HG03432 (cell line): Measurements from ENCODE around the gene BLMH.

Experiments used
- ATAC-seq: cut with Tn5 transposase; IDR thresholded peaks from one replicate; pipeline ENCODE4 v1.9.1; 2021; ENCODE audit warnings: mild to moderate bottlenecking, moderate library complexity; ENCODE audit not compliant: unreplicated experiment

BLMH gene

DNA sequence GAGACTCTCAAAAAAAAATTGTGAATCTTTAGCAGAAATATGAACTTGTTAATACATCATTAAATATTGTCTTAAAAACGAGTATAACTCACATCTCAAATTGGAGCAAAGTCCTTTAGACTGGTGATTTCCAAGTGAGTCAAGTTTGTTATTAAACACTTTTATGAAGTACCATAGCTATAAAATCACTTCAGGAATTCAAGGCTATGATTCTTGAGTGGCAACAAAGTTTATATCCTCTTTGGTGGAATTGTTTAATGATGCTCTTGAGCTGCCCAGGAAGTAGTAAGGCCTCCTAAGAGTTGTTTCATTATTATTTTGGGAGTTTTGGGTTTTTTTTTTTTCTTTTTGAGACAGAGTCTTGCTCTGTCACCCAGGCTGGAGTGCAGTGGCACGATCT is 16.7 kb upstream of the BLMH start:
- ATAC-seq, result no peak

DNA sequence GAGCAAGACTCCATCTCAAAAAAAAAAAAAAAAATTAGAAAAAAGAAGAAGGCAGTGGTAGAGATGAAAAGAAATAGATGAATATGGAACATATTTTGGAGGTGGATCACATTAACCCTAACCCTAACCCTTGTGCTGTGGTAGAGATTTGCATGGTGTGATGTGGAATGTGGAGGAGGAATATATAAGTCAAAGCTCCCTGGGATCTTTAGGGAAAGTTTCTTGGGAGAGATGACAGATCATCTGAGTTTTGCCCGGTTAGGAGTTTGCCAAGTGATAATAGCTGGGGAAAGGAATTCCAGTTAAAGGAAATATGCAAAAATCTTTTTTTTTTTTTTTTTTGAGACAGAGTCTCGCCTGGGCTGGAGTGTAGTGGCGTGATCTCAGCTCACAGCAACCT is 13.0 kb upstream of the BLMH start:
- ATAC-seq, result no peak

DNA sequence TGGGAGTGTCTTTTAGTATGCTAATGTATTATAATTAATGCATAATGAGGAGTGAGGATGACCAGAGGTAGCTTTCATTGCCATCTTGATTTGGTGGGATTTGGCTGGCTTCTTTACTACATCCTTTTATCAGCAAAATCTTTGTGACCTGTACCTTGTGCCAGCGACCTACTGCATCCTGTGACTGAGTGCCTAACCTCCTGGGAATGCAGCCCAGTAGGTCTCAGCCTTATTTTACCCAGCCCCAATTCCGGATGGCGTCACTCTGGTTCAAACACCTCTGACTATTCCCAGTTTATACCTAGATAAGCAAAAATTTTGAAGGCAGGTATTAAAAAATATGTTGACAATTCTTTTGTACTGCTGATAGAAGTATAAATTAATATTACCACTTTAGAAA is 10.5 kb upstream of the BLMH start:
- ATAC-seq, result no peak

DNA sequence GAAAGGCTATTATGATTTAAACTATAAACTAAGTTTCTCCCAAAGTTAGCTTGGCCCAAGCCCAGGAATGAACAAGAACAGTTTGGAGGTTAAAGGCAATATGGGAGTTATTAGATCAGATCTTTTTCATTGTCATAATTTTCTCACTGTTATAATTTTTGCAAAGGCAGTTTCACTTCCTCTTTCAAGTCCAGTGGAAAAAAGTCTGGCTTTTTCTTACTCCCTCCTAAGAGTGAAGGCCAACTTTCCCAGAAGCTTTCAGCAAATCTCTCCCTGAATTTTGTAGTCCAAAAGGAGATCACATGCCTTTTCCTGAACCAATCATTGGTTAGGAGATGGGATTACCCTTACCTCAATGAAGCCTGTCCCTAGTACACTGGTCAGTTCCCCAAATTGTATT is 9.1 kb upstream of the BLMH start:
- no peak for ATAC-seq

DNA sequence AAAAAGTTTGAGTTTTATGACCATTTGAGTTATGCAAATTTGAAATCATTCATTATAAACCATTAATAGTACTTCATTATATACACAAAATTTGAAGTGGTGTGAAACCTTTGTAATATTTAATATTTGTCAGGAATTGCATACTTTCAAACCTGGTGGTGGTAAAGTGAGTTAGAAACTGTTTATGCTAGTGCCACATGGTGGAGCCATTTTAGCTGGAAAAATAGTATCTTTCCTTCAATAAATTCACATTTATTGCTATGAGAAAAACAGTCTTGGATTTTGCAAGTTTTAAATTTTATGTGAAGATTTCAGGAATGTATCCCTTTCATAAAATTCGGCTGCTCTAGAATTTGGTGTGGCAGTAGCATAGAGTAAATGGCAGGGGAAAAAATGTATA is 7.3 kb upstream of the BLMH start:
- no peak for ATAC-seq

DNA sequence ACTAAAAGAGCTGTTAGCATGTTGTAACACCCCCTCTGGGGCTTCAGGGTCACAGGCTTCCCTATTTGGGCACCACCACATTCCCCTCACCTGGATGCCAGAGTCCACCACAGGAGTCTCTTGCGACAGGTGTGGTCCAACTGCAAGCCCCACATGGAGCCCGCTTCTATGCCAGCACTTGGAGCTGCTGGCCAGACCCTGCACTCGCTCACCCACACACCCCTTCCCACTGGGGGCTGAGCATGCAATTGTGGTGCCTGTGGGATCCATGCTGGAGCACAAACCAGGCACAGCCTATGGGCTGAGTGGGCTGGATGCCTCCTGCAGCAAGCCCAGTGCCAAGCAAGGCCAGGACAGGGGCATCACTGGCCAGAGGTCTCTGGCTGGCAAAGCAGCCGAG is 6.0 kb upstream of the BLMH start:
- no peak for ATAC-seq

DNA sequence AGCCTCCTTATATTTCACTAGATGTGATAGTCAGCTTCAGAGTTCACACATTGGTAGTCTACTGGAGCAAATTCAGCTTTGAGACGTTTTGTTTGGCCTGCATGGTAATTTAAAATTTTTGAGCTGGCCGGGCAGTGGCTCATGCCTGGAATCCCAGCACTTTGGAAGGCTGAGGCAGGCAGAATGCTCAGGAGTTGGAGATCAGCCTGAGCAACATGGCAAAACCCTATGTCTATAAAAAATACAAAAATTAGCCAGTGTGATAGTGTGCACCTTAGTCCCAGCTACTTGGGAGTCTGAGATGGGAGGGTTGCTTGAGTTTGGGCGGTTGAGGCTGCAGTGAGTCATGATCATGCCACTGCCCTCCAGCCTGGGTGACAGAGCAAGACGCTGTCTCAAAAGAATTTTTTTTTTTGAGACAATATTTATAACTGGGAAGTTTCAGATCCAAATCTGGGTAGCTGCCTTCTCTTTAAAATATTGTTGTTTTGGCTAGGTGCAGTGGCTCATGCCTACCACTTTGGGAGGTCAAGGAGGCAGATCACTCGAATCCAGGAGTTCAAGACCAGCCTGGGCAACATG is 4.8 kb upstream of the BLMH start:
- no peak for ATAC-seq

DNA sequence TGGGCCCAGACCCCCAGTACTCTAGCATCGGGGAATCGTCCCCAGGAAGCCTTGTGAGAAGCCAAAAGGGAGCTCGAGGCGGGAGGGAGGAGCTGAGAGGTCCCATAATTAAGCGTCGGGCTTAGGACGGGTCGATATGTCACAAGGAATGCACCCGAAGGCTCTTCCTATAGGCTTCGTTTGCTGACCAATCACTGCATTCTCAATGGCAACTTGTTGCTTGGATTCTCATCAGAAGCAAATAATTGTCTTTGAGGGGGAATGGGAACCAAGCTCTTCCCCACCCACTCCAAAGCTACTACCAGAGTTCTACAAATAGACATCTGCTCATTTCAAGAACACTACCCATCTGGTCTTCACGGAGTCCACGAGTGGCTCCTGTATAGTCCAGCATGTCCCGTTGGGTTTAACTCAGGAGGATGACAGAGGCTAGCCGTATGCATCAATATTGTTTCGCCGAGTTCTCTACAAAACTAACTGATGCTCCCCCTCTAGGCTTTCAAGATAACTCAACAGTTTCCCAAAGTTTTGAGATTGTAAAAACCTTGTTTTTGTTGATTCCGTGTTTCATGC is 628 bp upstream of the BLMH start:
- peak; percentile 19 for ATAC-seq

DNA sequence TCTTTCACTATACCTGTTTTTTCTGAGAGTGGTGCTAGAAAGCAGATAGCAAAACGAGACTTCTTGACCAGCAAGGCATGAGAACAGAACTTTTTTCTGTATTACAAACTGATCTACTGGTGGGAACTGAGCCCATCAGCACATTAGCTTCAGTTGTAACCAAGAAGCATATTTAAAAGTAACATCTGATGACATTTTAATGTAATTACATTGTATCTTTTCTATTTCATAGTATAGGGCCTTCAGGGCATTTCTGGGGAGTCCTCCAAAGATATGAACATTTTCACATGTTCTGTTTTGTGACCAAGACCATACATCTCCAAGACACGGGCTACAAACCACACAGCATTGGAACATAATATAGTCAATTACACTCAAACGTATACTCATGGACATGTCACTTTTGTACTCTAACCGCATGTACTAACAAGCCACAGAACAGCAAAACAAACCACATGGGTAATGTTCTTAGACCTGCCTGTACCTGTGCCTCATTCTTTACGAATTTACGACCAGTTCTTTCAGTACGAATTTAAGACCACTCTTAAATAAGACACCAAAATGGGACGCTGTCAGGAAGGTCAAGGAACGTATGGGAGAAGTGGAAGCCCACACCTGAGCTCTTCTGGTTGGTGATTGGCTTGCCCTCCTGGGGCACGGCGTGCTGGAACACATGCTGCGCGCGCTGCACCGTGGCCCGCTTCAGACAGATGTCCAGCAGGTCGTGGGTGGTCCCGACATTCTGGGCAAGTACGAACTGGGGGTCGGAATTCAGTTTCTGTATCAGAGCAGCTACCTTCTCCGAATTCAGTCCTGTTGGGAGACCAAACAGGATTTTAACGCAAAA is 825 bp downstream of the BLMH start:
- peak; percentile 50 for ATAC-seq

DNA sequence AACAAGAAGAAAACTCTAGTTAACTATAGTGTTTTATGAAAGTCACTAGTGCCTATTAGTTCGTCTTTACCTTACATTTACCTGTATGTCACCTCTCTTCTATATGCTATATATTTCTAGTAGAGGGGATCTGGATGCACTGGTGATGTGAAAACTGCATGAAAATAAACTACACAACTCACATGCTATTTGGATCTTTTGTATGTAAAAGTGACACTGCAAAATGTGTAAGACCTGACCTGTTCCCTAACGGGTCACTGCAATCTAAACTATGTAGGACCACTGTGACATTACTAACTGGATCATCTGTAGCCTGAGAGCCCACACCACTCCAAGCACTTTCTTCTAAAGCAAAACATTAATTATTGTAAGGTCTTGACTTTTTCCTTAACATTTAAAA is 1.7 kb downstream of the BLMH start:
- no peak for ATAC-seq

DNA sequence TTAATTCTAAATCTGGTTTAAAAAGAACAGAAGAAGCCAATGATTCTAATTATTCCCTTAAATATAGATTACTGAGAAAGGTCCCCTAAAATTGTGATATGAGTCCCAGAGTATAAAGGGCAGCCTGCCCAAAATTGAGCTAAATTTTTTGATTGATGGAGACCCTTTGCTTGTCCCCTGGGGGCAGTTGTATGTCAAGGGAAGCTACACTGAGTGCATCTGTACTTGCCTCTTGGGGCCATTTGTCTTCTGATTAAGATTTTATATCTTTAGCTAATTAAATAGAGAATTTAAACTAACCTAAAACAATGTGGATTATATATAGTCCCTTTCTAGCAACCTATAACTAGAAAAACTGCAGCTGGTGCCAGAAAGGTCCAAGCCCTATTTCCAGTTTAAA is 12.6 kb downstream of the BLMH start:
- no peak for ATAC-seq

DNA sequence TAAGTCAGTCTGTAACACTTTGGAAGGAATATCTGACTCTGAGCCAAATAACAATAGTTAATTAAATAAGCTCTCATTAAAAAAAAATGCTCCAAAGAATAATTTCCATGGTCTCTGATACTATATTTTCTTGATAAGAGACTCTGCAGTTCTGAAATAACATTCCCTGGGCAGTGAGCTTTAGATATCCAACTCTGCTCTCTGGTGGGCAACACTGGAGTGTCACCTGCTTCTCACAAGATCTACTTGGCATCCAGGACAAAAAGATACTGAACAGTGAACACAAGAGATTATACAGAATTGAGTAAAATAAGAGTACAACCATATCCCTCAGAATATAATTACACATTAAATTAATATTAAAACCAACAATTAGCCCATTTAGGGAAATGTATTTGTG is 13.7 kb downstream of the BLMH start:
- no peak for ATAC-seq

DNA sequence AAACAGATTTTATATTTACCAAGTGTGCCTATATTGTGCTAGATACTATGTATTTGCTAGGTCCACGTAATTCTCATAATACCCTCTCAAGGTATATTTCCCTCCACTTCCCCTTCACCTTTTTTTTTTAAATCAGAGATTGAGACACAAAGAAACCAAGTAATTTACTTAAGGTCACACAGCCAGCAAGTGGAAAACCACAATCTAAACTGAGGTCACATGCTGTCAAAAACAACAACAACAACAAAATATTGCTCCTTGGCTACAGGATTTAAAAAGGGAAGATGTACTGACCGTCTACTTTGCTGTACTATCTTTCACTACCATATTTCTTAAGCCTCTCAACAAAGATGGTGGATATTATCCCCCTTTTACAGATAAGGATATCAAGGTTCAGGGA is 15.8 kb downstream of the BLMH start:
- no peak for ATAC-seq

DNA sequence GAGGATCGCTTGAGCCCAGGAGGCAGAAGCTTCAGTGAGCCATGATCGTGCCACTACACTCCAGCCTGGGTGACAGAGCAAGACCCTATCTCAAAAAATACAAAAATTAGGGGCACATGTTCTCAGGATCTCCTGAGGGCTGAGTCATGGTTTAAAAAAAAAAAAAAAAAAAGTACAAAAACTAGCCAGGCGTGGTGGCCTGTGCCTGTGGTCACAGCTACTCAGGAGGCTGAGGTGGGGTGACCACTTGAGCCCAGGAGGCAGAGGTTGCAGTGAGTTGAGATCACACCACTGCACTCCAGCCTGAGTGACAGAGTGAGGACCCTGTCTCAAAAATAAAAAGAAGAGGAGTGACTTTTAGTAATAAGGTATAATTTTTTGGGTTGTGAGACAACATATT is 16.9 kb downstream of the BLMH start:
- no peak for ATAC-seq

DNA sequence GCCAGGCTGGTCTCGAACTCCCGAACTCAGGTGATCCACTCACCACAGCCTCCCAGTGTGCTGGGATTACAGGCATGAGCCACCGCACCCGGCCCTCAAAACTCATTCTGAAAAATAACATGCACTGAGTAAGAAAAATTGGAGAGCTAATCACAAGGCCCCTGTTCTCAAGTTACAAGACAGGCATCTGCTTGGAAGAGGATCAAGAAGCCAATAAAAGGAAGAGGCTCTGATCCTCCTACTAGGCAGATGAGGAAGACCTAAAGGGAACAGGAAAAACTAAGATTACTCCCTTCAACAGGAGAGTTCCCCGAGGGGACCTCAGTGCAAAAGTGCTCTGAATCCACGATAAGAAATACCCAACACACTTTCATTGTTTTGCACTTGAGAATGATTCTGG is 18.4 kb downstream of the BLMH start:
- no peak for ATAC-seq

DNA sequence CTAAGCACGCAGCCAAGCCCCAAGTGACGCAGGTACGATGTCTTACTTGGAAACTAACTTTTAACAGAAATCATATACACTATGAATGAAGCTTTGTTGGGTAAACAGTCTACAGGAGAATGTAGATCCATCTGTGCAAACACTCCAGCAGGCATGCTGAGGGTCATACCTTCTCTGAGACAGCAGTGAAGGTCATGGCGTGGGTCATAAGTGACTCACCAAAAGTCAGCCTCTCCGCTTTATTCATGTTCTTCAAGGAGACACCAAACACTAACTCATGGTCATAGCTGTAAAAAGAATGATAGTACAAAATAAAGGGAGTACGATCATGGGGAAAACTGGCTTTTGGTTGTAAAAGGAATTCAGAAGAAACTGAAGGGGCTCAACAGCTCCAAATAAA is 20.6 kb downstream of the BLMH start:
- no peak for ATAC-seq

DNA sequence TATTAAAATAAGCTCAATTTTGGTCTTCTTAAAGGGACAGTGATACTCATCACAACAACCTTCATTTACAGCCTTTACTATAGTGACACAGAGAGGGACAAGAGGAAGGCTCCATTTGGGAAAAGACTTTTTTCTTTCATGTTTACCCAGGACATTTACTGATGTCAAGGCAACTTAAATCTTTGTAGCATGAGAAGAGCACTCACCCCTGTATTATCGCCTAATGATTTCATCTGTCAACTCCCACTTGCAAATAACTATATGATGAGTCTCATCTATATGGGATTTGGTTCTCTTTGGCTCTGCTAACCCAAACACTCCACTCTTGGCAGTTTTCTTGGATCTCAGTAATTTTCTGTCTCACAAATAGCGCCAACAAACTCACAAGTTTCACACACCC is 24.1 kb downstream of the BLMH start:
- no peak for ATAC-seq

DNA sequence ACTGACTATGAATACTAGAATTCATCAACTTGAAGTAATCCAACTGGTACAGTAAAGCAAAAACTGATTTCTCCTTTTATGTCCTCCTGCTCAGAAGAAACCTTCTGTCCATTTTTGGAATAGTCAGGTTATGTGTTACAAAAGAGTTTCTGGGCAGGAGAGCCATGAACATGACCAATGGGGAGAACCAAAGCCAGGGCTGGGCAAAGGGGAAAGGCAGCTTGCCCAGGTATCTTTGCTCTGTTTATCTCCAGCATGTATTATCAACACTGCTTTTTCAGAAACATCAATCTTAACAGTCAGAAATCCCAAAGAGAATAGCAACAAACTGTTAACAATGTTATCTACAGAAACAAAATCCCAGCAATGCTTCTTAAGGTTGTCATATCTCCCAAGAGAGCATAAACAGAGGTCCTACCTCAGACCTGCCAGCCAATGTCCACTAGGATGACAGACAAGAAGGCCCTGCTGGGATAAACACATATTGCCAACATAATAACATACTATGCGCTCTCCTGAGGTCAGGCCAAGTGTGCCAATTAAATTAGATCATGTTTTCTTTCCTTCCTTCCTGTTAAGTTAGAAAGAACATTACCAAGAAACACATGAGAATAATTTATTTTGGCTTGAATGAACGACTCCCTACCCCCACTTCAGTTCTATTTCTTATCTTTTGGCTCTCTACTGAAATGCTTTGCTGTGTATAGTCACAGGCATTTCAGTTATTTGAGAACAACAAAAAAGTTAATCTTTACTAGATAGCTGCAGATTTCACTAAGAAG is 28.0 kb downstream of the BLMH start:
- ATAC-seq, result no peak

DNA sequence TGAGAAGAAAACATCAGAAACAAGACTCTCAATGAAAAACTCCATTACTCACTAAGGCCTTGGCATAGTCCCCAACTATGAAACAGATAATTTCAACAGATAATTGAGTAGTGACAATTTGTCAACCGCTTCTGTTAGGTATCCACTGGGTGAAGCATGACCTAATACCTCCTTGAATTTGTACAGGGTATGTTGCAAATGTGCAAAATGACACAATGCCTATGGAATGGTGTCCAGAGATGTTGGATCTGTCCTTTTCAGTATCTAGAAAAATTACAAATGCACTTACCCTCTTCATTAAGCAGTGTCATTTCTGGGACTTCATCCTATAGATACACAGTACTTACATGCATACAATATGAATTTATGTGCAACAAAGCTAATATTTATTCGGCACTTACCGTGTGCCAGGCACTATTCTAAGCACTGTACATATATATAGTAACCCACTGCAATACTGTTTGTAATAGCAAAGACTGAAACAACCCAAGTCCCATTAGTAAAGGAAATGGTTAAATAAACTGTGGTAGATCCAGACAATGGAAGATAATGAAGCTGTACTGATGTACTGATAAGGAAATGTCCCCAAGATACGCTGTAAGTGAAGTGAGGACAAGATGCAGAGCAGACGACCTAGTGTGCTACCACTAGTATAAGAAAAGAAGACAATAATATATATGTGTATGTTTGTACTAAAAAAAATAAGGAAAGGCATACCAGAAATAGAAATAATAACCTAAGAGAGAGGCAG is 34.8 kb downstream of the BLMH start:
- no peak for ATAC-seq

DNA sequence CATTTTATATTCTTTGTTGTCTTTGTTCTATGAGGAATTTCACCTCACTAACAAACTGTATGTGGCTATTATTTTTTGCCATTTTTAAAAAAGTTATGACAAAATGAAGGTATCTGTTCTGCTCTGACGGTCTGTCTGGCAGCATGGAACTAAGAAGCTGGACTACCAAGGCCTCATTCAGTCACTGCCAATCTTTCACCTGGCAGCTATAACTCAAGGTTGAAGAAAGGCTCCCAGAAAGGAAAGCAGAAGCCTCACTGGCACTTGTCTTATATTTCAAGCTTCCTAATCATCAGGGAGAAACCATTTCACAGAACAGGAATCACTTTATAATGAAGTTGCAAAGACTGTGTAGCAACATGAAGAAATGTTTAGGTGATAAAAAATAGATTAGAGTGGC is 37.6 kb downstream of the BLMH start:
- no peak for ATAC-seq

DNA sequence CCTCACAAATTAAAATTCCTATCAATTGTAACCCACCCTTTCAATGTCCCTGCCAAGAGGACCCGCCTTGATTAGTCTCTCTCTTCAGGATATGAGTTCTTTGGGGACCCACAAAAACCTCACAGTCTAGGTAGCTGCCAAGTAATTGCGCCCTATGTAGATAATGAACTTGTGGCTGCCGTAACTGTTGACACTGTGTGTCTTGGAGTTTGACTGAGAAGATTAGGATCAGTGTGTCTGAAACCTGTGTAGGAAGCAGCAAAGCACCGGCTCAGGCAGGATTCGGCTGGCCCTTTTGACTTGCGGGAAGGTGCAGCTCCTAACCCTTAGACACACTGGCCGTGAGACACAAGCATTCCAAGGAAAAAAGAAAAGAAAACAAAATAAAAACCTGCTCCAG is 38.4 kb downstream of the BLMH start:
- ATAC-seq, result no peak
